ENCODE measurements around the gene CLINT1.
A peak's percentile ranks its signal among the peaks of the same experiment; 100 is the strongest.

Gene CLINT1

DNA sequence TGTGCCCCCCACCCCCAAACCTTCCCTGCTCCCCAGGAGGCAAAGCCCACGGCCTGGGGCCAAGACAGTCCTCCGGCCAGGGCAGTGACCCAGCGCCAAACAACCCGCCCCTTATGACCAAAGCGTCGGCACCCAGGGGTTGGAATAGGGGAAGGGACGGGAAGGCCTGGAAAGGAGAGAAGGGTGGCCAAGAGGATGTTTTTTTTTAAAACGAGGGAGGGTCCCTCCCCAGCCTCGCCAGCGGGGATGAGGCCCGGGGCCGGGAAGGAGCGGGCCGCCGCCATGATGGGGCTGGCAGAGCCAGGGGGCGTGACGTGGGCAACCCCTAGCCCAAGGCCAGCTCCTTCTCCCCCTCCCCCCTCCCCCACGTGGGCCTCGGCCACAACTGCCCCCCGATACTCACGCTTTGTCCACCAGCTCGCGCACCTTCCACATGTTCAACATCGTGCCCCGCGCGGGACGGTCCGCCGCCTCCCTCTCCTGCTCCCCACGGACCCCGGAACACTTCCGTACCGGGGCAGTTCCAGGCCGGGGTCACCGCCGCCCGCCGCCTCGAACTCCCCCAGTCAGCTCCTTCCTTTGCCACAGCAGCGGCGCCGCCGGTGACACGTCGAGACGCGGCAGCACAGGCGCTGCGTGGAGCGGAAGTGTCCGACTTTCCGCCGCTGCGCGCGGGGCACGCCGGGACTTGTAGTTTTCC is at the start of gene CLINT1:
CLINT1 (minus strand) TSS at position 619 of the 700 bp plus-strand sequence; CDS start at position 444, 175 bp downstream.
- Histone ChIP-seq H3K27ac (ENCODE audit: low read depth, low read length) (peak within 1 kb of the TSS; percentile 95), H3K27me3 (ENCODE audit: control insufficient read depth in 1 of 2, insufficient read depth in 2 of 2, low read length in 2 of 2) (no peaks in the 10 kb centered on the region), H3K4me1 (ENCODE audit: insufficient read depth, low read length) (peaks cover 32% of the 10 kb centered on the region), H3K9me3 (ENCODE audit: low read length) (no peaks in the 10 kb centered on the region), H3K4me3 (ENCODE audit: low read depth in 1 of 2, low read length in 2 of 2) (peak within 1 kb of the TSS; percentile 82 to 90), H3K36me3 (ENCODE audit: insufficient read depth, low read length) (no peaks in the 10 kb centered on the region), H3K9ac (ENCODE audit: low read length) (peak within 1 kb of the TSS; percentile 92)

GRCh38 chr5:157908459-157908858 is 49.5 kb upstream of the CLINT1 start:
- H3K4me1 ChIP-seq (ENCODE audit: insufficient read depth, low read length) = peaks cover under 1% of the 10 kb centered on the region
- no peaks in the 10 kb centered on the region for H3K36me3 ChIP-seq (ENCODE audit: insufficient read depth, low read length)
- H3K9me3 ChIP-seq (ENCODE audit: low read length) = no peaks in the 10 kb centered on the region
- no peak overlapping the region for H3K27ac ChIP-seq (ENCODE audit: low read depth, low read length)
- no peaks in the 10 kb centered on the region for H3K27me3 ChIP-seq (ENCODE audit: control insufficient read depth in 1 of 2, insufficient read depth in 2 of 2, low read length in 2 of 2)
- no peak overlapping the region for H3K4me3 ChIP-seq (ENCODE audit: low read depth in 1 of 2, low read length in 2 of 2)
- H3K9ac ChIP-seq (ENCODE audit: low read length) = no peak overlapping the region

- Histone ChIP-seq H3K9me3 (ENCODE audit: low read length) (no peaks in the 10 kb centered on the region), H3K27ac (ENCODE audit: low read depth, low read length) (no peak overlapping the region), H3K9ac (ENCODE audit: low read length) (no peak overlapping the region), H3K36me3 (ENCODE audit: insufficient read depth, low read length) (no peaks in the 10 kb centered on the region), H3K4me1 (ENCODE audit: insufficient read depth, low read length) (peaks cover 9% of the 10 kb centered on the region), H3K4me3 (ENCODE audit: low read depth in 1 of 2, low read length in 2 of 2) (no peak overlapping the region), H3K27me3 (ENCODE audit: control insufficient read depth in 1 of 2, insufficient read depth in 2 of 2, low read length in 2 of 2) (no peaks in the 10 kb centered on the region)
These were observed 48.5 kb upstream of the CLINT1 start for GRCh38 chr5:157907479-157907878.

DNA sequence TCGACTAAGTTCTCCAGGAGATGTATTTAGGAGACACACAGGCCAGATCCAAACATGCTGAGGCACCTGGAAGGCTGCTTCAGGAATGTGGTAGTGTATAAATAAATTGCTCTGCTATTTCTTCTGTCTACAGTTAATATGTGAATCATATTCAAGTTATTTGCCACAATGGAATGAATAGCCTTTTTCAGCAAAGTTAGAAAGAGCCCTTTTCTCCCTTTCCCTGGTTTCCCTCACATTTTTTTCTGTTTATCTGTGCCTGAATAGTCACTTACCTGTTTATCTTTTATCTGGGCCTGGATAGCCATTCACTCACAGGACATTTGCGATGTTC is 44.1 kb upstream of the CLINT1 start:
- peak overlapping the region; percentile 41 for H3K27ac ChIP-seq (ENCODE audit: low read depth, low read length)
- H3K36me3 ChIP-seq (ENCODE audit: insufficient read depth, low read length) = no peaks in the 10 kb centered on the region
- H3K27me3 ChIP-seq (ENCODE audit: control insufficient read depth in 1 of 2, insufficient read depth in 2 of 2, low read length in 2 of 2) = no peaks in the 10 kb centered on the region
- H3K4me3 ChIP-seq (ENCODE audit: low read depth in 1 of 2, low read length in 2 of 2) = peak overlapping the region in 1 of 2 donors; percentile 6
- H3K9ac ChIP-seq (ENCODE audit: low read length) = no peak overlapping the region
- peaks cover 18% of the 10 kb centered on the region for H3K4me1 ChIP-seq (ENCODE audit: insufficient read depth, low read length)
- no peaks in the 10 kb centered on the region for H3K9me3 ChIP-seq (ENCODE audit: low read length)

GRCh38 chr5:157902449-157903116 is 43.6 kb upstream of the CLINT1 start:
- peak overlapping the region; percentile 41 for H3K27ac ChIP-seq (ENCODE audit: low read depth, low read length)
- H3K9me3 ChIP-seq (ENCODE audit: low read length) = no peaks in the 10 kb centered on the region
- H3K9ac ChIP-seq (ENCODE audit: low read length) = no peak overlapping the region
- no peaks in the 10 kb centered on the region for H3K36me3 ChIP-seq (ENCODE audit: insufficient read depth, low read length)
- H3K4me1 ChIP-seq (ENCODE audit: insufficient read depth, low read length) = peaks cover 18% of the 10 kb centered on the region
- peak overlapping the region in 1 of 2 donors; percentile 6 for H3K4me3 ChIP-seq (ENCODE audit: low read depth in 1 of 2, low read length in 2 of 2)
- no peaks in the 10 kb centered on the region for H3K27me3 ChIP-seq (ENCODE audit: control insufficient read depth in 1 of 2, insufficient read depth in 2 of 2, low read length in 2 of 2)

DNA sequence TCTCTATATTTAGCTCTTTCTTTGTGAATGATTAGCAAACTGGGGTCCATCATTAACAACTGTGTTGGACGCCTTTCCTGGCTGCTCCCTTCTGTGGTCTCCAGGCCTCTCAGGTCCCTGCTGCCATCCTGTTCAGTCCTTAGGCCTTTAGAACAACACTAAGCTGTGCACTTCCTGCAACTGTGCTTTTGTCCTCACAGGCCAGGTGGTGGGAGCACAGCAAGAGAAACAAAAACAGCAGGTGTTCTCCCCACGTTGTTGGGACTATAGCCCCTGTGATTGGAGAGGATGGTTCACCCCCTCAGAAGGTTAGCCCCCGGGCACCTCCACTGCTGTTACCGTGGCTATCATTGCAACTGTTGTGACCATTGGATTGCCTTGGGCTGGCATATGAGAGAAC is 41.7 kb upstream of the CLINT1 start:
- peaks cover 18% of the 10 kb centered on the region for H3K4me1 ChIP-seq (ENCODE audit: insufficient read depth, low read length)
- H3K4me3 ChIP-seq (ENCODE audit: low read depth in 1 of 2, low read length in 2 of 2) = no peak overlapping the region
- no peaks in the 10 kb centered on the region for H3K36me3 ChIP-seq (ENCODE audit: insufficient read depth, low read length)
- H3K9me3 ChIP-seq (ENCODE audit: low read length) = no peaks in the 10 kb centered on the region
- no peaks in the 10 kb centered on the region for H3K27me3 ChIP-seq (ENCODE audit: control insufficient read depth in 1 of 2, insufficient read depth in 2 of 2, low read length in 2 of 2)
- no peak overlapping the region for H3K27ac ChIP-seq (ENCODE audit: low read depth, low read length)
- no peak overlapping the region for H3K9ac ChIP-seq (ENCODE audit: low read length)

DNA sequence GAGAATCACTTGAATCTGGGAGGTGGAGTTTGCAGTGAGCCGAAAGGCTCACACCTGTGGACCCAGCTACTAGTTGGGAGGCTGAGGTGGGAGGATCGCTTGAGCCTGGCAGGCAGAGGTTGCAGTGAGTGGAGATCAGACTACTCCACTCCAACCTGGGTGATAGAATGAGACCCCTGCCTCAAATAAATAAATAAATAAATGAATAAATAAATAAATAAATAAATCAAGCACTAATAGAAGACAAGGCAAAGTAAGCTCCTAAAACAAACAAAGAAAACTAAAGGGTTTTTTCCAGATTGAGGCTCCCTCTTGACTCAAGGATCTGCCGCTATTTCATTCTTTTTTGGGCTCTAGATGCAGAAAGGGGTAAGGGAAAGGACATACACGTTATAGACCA is 34.7 kb upstream of the CLINT1 start:
- no peak overlapping the region for H3K27ac ChIP-seq (ENCODE audit: low read depth, low read length)
- H3K27me3 ChIP-seq (ENCODE audit: control insufficient read depth in 1 of 2, insufficient read depth in 2 of 2, low read length in 2 of 2) = no peaks in the 10 kb centered on the region
- no peak overlapping the region for H3K4me3 ChIP-seq (ENCODE audit: low read depth in 1 of 2, low read length in 2 of 2)
- H3K4me1 ChIP-seq (ENCODE audit: insufficient read depth, low read length) = peaks cover 6% of the 10 kb centered on the region
- no peaks in the 10 kb centered on the region for H3K36me3 ChIP-seq (ENCODE audit: insufficient read depth, low read length)
- no peak overlapping the region for H3K9ac ChIP-seq (ENCODE audit: low read length)
- no peaks in the 10 kb centered on the region for H3K9me3 ChIP-seq (ENCODE audit: low read length)

- Histone ChIP-seq H3K4me1 (ENCODE audit: insufficient read depth, low read length) (peaks cover 6% of the 10 kb centered on the region), H3K27me3 (ENCODE audit: control insufficient read depth in 1 of 2, insufficient read depth in 2 of 2, low read length in 2 of 2) (no peaks in the 10 kb centered on the region), H3K27ac (ENCODE audit: low read depth, low read length) (no peak overlapping the region), H3K9ac (ENCODE audit: low read length) (no peak overlapping the region), H3K4me3 (ENCODE audit: low read depth in 1 of 2, low read length in 2 of 2) (no peak overlapping the region), H3K36me3 (ENCODE audit: insufficient read depth, low read length) (no peaks in the 10 kb centered on the region), H3K9me3 (ENCODE audit: low read length) (no peaks in the 10 kb centered on the region)
These were observed 34.0 kb upstream of the CLINT1 start for GRCh38 chr5:157892974-157893373.

- no peaks in the 10 kb centered on the region for H3K27me3 ChIP-seq (ENCODE audit: control insufficient read depth in 1 of 2, insufficient read depth in 2 of 2, low read length in 2 of 2)
- H3K9ac ChIP-seq (ENCODE audit: low read length) = no peak overlapping the region
- H3K27ac ChIP-seq (ENCODE audit: low read depth, low read length) = no peak overlapping the region
- H3K4me3 ChIP-seq (ENCODE audit: low read depth in 1 of 2, low read length in 2 of 2) = no peak overlapping the region
- no peaks in the 10 kb centered on the region for H3K36me3 ChIP-seq (ENCODE audit: insufficient read depth, low read length)
- H3K4me1 ChIP-seq (ENCODE audit: insufficient read depth, low read length) = peaks cover 6% of the 10 kb centered on the region
- no peaks in the 10 kb centered on the region for H3K9me3 ChIP-seq (ENCODE audit: low read length)
These were observed 32.1 kb upstream of the CLINT1 start for GRCh38 chr5:157890836-157891597.

GRCh38 chr5:157888814-157889532 is 30.0 kb upstream of the CLINT1 start:
- Histone ChIP-seq H3K4me3 (ENCODE audit: low read depth in 1 of 2, low read length in 2 of 2) (no peak overlapping the region), H3K27ac (ENCODE audit: low read depth, low read length) (no peak overlapping the region), H3K4me1 (ENCODE audit: insufficient read depth, low read length) (peaks cover 6% of the 10 kb centered on the region), H3K36me3 (ENCODE audit: insufficient read depth, low read length) (no peaks in the 10 kb centered on the region), H3K9me3 (ENCODE audit: low read length) (no peaks in the 10 kb centered on the region), H3K27me3 (ENCODE audit: control insufficient read depth in 1 of 2, insufficient read depth in 2 of 2, low read length in 2 of 2) (no peaks in the 10 kb centered on the region), H3K9ac (ENCODE audit: low read length) (no peak overlapping the region)

DNA sequence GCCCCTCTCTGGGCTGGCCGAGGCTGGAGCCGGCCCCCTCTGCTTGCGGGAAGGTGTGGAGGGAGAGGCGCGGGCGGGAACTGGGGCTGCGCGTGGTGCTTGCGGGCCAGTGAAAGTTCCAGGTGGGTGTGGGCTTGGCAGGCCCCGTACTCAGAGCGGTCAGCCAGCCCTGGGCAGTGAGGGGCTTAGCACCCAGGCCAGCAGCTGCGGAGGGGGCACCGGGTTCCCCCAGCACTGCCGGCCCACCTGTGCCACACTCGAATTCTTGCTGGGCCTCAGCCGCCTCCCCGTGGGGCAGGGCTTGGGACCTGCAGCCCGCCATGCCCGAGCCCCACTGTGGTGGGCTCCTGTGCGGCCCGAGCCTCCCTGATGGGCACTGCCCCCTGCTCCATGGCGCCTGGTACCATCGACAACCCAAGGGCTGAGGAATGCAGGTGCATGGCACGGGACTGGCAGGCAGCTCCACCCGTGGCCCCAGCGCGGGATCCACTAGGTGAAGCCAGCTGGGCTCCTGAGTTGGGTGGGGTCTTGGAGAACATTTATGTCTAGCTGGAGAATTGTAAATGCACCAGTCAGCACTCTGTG is 27.9 kb upstream of the CLINT1 start:
- Histone ChIP-seq H3K9ac (ENCODE audit: low read length) (no peak overlapping the region), H3K4me1 (ENCODE audit: insufficient read depth, low read length) (peaks cover 6% of the 10 kb centered on the region), H3K36me3 (ENCODE audit: insufficient read depth, low read length) (no peaks in the 10 kb centered on the region), H3K9me3 (ENCODE audit: low read length) (no peaks in the 10 kb centered on the region), H3K4me3 (ENCODE audit: low read depth in 1 of 2, low read length in 2 of 2) (no peak overlapping the region), H3K27ac (ENCODE audit: low read depth, low read length) (no peak overlapping the region), H3K27me3 (ENCODE audit: control insufficient read depth in 1 of 2, insufficient read depth in 2 of 2, low read length in 2 of 2) (no peaks in the 10 kb centered on the region)
